Panc1 (cell line): Measurements from ENCODE around the gene IFITM2.
"Not testable (repeated sequence)": the region's sequence is repeated elsewhere in the genome, so short reads cannot be mapped to it uniquely, and the experiment has no call there.

Experiments
- POLR2AphosphoS5 ChIP-seq: IDR thresholded peaks from 2 replicates; pipeline ENCODE4 v1.6.1; 2012; ENCODE audit warnings: mild to moderate bottlenecking, low read depth, low read length, moderate library complexity
- SIN3A ChIP-seq: IDR thresholded peaks from 2 replicates; pipeline ENCODE4 v1.6.1; 2012; ENCODE audit warnings: low read depth, mild to moderate bottlenecking, low read length, moderate library complexity, borderline replicate concordance; ENCODE audit not compliant: insufficient read depth
- TCF7L2 ChIP-seq: IDR thresholded peaks from 2 replicates; pipeline ENCODE4 v1.6.1; 2011; ENCODE audit warnings: mild to moderate bottlenecking, low read depth, low read length, inconsistent platforms
- TF ChIP-seq, protein P1 (sequence below): fragments of 450-650 bp; IDR thresholded peaks from 2 replicates; pipeline ENCODE4 v1.5.1; 2017; ENCODE audit warnings: mild to moderate bottlenecking
- TF ChIP-seq, protein P2 (sequence below), 2 experiments: IDR thresholded peaks; 2 replicates each; pipeline ENCODE4 v1.6.1; 2011 to 2012; ENCODE audit warnings: low read depth in 2 of 2, control low read depth in 1 of 2, low read length in 1 of 2, mild to moderate bottlenecking in 1 of 2, moderate library complexity in 1 of 2; ENCODE audit not compliant: insufficient read depth in 1 of 2

DNA sequence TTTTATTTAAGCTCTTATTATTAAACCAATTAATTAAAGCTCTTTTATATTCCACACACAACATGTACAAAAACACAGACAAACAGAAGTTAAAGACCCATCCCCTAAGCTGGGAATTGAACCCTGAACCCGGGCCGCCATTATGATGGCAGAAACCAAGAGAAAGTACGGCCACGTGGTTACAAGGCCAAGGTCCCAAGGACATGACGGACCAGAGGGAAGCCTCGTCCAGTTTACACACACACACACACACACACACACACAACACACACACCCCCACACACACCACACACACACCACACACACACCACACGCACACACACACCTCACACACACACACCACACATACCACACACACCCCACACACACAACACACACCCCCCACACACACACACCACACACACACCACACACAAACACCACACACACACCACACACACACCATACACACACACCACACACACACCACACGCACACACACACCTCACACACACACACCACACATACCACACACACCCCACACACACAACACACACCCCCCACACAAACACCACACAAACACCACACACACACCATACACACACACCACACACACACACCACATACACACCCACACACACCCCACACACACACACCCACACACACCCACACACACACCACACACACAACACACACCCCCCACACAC, 41.8 kb downstream of the IFITM2 start:
- TF ChIP-seq, protein P1, sequence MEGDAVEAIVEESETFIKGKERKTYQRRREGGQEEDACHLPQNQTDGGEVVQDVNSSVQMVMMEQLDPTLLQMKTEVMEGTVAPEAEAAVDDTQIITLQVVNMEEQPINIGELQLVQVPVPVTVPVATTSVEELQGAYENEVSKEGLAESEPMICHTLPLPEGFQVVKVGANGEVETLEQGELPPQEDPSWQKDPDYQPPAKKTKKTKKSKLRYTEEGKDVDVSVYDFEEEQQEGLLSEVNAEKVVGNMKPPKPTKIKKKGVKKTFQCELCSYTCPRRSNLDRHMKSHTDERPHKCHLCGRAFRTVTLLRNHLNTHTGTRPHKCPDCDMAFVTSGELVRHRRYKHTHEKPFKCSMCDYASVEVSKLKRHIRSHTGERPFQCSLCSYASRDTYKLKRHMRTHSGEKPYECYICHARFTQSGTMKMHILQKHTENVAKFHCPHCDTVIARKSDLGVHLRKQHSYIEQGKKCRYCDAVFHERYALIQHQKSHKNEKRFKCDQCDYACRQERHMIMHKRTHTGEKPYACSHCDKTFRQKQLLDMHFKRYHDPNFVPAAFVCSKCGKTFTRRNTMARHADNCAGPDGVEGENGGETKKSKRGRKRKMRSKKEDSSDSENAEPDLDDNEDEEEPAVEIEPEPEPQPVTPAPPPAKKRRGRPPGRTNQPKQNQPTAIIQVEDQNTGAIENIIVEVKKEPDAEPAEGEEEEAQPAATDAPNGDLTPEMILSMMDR = not testable (repeated sequence)
- not testable (repeated sequence) for TF ChIP-seq POLR2AphosphoS5, TCF7L2, SIN3A
- TF ChIP-seq, protein P2, sequence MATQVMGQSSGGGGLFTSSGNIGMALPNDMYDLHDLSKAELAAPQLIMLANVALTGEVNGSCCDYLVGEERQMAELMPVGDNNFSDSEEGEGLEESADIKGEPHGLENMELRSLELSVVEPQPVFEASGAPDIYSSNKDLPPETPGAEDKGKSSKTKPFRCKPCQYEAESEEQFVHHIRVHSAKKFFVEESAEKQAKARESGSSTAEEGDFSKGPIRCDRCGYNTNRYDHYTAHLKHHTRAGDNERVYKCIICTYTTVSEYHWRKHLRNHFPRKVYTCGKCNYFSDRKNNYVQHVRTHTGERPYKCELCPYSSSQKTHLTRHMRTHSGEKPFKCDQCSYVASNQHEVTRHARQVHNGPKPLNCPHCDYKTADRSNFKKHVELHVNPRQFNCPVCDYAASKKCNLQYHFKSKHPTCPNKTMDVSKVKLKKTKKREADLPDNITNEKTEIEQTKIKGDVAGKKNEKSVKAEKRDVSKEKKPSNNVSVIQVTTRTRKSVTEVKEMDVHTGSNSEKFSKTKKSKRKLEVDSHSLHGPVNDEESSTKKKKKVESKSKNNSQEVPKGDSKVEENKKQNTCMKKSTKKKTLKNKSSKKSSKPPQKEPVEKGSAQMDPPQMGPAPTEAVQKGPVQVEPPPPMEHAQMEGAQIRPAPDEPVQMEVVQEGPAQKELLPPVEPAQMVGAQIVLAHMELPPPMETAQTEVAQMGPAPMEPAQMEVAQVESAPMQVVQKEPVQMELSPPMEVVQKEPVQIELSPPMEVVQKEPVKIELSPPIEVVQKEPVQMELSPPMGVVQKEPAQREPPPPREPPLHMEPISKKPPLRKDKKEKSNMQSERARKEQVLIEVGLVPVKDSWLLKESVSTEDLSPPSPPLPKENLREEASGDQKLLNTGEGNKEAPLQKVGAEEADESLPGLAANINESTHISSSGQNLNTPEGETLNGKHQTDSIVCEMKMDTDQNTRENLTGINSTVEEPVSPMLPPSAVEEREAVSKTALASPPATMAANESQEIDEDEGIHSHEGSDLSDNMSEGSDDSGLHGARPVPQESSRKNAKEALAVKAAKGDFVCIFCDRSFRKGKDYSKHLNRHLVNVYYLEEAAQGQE (IDR thresholded peaks at IDR 0.05; ENCODE audit: insufficient read depth in 1 of 2, low read depth in 2 of 2, low read length in 1 of 2) = not testable (repeated sequence)
